Colon (tissue), 2 donors: ENCODE results near the gene CACNB1.
"Not testable (repeated sequence)": the region's sequence is repeated elsewhere in the genome, so short reads cannot be mapped to it uniquely, and the experiment has no call there.

Experiments used
- FAIRE-seq: peaks from 2 replicates; lab custom pipeline; 2012; peaks lifted over from hg19 to GRCh38; lab: Jason Lieb, UNC
- donor health status: control.
- donor health status: control.

The CACNB1 gene

DNA sequence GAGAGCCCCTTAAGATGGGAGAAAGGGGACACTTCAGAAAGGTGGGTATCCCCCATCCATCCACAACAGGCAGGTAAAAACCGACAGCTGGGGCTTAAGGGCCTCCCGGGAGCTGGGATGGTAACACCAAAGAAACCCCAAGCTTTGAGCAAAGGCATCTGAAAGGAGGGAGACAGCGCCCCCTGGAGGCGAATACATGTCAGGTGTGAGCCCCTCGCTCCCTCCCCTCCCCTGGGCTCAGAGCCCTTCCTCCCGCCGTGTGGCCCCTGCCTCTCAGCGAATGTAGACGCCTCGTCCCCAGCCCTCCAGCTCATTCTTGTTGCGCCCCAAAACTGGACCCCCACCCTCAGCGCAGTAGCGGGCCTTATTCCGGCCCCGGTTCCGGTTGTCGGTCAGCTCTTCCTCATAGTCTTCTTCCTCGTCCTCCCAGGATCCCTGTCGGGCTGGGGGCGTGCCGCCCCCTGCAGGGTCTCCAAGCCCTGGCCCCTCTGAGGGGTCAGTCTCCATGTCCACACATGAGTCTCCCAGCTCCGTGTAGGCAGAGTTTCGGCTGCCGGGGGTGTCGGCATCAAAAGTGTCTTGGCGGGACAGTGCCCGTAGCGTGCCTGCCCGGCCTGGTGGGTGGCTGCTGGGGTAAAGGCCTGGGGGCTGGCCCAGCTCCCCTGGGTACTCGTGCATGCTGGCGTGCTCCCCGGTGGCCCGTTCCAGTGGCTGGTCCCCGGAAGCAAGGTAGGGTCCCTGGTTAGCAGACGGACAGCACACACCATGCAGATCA is 22.4 kb downstream of the CACNB1 start:
- FAIRE-seq, result no peak

DNA sequence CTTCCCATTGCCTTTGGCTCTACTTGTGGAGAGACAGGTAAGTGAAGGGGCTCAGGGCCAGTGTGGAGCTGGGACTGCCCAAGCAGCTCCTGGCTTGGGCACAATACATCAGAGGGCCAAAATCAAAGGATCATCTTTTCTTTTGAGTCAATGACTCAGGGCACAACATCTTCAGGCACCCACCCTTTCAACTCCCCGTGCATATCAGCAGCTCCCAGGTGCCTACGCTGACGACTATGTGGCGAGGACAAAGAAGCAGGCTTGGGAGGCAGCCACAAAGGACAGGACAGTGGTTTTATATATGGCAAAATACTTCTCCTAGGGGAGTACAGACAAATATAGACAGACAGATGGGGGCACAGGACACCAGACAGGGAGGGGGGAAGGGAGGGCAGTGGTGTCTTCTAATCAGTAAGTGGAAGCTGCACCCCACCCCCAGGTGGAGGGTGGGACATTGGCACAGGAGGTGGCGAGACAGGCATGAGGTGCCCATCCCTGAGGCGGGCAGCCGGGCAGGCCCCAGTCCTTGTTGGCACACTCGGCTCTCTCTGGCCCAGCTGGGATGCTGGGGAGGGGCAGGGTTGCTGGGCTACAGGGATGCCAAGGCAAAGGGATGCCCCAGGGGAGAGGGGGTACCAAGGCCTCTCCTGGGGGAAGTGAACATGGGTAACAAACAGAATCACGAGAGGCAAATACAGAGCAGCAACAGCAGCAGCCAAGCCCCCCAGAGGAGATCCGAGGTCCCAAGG is 23.8 kb downstream of the CACNB1 start:
- FAIRE-seq, result no peak

DNA sequence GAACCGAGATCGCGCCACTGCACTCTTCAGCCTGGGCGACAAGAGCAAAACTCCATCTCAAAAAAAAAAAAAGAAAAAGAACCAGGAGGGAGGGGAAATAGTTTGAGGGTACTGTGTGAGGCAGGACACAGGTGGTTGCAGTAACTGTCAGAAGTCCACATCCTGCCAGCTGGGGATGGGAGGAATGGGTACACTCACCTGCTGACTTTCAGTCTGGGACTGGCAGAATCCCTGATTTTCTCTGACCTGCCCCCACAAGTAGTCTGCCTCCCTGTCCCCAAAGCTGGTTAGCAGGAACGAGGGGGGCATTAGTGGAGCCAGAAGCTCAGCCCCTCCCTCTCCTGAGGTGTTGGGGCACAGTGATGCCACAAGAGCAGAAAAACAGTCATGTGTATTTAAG is 24.4 kb downstream of the CACNB1 start:
- no peak for FAIRE-seq

DNA sequence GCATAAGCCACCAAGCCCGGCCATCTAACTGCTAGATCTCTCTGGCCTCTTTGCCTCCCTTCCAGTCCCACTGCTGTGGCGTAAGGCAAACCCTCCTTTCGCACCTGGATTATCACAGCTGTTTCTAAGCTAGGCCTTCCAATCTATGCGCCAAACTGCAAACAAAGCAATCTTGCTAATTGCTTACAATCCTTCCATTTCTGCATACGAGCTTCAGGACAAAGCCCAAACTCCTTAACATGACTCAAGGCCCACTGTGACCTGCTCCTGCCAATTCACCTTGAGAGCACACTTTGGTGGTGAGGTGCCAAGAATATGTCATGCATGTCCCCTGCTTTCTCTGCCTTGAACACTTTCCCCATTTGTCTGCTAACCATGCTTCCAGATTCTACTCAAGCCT is 25.5 kb downstream of the CACNB1 start:
- FAIRE-seq, result no peak

DNA sequence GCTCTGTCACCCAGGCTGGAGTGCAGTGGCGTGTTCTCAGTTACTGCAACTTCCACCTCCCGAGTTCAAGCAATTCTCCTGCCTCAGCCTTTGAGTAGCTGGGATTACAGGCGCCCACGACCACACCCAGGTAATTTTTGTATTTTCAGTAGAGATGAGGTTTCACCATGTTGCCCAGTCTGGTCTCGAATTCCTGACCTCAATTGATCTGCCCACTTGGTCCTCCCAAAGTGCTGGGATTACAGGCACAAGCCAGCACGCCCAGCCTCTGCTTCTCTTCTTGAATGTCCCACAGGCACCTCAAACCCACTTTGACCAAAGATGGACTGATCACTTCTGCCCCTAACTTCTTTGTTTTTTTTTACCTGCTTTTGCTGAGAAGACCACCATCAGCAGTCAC is 26.9 kb downstream of the CACNB1 start:
- no peak for FAIRE-seq

DNA sequence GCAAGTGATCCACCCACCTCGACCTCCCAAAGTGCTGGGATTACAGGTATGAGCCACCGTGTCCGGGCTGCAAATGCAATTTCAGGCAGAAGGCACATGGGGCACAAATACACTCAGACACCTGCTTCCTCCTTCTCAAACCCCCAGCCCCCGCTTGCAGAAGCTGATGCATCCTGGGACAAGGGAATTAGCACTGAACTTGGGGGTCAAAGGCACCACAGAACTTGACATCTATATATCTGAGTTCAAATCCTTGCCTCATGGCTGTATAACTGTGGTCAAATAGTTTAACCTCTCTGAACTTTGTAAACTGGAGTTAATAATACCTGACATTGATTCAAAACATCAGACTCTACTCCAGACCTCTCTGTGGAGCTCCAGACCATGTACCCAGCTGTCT is 27.4 kb downstream of the CACNB1 start:
- no peak for FAIRE-seq

DNA sequence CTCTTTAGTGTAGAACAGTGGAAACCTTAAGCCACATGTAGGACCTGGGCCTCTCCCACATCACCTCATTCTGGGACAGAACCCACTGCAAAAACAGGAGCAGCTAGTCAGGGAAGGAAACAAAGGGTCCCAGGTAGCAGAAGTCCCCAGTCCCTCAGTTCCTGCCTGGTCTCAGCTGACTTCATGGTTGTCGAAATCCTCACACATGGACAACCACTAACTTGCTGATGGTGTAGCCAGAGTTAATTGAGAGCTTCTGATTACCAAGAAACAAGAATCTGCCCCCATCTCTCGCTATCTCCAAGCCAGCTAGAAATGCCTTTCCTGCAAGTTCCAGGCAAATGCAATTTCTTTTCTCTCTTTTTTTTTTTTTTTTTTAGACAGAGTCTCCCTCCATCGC is 28.0 kb downstream of the CACNB1 start:
- FAIRE-seq, result no peak

DNA sequence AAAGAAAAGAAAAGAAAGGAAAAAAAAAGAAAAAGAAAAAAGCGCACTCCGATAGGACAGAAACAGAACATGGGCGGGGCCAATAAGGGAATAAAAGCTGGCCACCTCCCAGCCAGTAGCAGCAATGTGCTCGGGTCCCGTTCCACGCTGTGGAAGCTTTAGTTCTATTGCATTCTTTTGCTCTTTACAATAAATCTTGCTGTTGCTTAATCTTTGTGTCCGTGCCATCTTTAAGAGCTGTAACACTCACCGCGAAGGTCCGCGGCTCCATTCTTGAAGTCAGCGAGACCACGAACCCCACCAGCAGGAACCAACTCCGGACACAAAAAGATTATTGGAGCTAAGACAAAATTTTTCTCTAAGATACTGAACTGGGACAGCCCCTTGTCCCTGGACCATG is 28.4 kb downstream of the CACNB1 start:
- FAIRE-seq, result no peak

DNA sequence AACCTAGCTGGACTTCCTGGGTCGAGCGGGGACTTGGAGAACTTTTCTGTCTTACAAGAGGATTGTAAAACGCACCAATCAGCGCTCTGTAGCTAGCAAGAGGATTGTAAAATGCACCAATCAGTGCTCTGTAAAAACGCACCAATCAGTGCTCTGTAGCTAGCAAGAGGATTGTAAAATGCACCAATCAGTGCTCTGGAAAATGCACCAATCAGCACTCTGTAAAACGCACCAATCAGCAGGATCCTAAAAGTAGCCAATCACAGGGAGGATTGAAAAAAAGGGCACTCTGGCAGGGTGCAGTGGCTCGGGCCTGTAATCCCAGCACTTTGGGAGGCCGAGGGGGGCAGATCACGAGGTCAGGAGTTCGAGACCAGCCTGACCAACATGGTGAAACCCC is 29.0 kb downstream of the CACNB1 start:
- FAIRE-seq, result not testable (repeated sequence)

DNA sequence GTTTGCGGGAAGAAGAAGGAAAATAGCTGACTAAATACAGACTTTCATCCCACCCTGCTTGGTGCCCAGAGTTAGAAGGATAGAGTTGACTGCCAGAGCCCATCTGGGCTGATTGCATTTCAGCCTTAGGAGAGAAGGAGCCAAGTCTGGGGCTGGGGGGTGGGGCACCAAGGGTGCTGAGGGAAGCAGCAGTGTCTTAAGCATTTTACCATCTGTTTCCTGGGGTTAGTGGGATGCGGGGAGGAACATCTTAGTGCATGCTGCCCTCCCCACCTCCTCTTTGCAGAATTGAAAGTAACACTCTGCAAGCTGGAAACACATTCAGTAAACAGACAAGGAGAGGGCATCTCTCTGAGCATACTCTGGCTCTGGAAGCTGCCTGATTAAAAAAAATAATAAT is 30.0 kb downstream of the CACNB1 start:
- no peak for FAIRE-seq

DNA sequence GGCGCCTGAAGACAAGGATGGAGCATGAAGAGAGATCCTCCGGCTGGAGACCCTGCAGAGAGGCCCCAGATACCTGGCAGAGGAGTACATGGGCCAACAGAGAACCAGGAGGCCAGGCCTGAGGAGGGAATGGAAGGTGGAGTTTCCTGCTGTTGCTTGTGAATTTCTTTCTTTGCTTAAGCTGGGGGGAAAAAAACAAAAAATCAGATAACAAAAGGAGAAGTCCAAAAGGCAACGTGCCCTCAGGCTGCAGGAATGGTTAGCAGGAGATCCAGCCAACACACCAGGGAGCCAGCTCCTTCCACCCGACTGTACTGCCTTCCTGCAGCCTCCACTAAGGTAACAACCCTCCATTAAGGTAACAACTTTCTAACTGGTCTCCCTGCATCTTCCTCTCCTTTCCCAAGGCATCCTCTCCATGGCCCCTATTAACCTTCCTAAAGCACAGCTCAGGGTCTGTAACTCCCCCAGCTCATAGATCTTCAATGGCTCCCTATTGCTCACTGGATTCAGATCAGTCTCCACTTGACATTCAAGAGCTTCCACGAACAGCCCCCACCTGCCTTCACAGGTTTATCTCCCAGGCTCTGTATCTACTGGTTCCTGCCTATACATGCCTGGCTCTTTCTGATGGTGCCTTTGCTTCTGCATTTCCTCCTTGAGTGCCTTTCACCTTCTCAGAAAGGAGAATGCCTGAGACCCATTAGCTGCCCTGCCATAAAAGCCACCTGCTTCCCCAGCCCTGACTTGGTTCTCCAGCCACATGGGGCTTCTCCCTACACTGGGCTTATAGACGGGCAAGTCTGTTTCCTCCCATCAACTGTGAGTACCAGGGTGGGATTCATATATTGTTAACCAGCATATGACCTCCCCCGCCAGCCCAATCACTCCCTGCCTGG is 30.8 kb downstream of the CACNB1 start:
- FAIRE-seq, result no peak

DNA sequence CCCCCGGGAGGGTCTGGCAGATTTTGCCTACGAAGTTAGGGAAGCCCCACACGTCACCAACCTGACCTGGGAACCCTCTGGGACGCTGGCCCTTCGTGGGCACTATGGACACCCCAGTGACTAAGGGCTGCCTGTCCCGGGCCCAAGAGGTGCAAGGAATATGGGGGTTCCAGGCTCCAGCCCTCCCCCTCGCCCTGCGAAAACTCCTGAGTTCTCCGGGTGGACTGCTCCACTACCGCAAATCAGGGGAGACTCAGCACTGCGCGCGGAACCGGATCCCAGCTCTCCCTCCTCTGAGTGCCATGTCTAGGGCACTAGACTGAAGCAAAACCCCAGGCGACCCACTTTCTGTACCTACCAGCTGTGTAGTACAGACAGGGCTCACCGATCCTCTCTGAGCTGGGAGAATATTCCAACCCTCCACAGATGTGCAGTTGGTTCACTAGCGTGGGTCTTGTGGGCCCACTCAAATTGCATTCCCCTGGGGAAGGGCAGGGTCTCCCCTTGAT is 31.6 kb downstream of the CACNB1 start, which contains the start of gene ARL5C:
TSS of gene ARL5C (minus strand) at position 321 of the 509 bp plus-strand sequence. CDS start 401 bp downstream, outside the sequence.
- no peak for FAIRE-seq

DNA sequence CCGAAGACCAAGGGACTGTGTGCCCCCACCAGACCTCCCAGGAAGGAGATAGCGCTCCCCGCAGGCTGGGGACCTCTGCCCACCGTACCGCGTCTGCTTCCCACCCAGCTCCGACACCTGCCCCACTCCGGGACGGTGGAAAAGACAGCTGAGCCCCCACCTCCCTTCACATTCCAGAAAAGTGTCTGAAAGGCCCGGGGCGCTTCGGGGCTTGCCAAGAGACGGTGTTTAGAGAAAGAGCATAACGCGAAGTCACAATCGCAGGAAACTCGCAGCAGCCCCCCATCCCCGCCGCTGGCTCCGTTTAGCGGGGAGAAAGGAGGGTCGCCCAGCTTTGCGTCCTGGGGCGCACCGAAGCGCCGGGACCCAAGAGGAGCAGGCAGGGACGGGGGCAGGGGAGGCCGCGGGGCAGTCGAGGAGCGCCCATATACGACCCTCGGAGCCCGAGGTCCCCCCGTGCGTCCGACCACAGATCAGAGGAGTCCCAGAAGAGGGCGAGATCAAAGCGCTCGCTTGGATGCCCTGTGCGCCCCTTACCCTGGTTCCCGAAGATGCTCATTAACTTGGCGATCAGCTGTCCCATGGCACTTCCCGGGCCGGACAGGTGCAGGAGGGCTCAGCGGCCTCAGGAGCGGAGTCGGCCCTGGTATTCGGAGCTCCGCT is 32.2 kb downstream of the CACNB1 start:
- no peak for FAIRE-seq

DNA sequence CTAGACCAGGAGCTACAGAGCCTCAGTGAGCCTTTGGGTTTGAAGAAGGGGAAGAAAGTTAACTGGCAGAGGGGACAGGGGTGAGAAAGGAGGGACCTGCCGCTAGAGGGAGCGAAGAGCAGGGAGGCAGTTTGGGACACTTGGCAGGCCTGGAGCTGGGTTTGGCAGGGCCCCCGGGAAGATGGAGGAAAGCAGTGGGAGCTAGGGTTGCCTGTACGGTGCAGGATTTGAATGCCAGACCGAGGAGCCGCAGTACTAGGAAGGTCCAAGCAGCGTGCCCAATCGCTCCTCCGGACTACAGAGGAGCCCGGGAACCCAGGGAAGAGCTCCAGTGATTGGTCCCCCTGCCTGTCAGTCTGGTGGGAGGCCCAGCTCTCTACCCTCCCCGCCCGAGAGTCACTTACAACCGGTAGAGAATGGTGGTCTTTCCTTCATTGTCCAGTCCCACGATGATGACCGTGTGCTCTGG is 32.8 kb downstream of the CACNB1 start:
- no peak for FAIRE-seq

DNA sequence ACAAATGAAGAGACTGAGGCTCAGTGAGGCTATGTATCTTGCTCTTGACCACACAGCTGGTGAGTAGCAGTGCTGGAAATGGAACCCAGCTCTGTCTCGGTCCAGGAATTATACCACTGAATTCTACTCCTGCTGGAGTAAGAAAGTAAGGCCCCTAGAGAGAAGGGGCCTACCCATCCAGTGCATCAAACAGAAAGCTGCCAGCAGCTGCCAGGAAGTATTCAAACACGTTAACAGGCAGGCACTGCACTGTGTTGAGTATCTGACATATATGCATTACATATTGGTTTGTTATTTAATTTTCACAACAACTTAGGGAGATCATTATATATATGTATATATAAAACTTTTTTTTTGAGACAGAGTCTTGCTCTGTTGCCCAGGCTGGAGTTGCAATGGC is 35.5 kb downstream of the CACNB1 start:
- FAIRE-seq, result no peak

DNA sequence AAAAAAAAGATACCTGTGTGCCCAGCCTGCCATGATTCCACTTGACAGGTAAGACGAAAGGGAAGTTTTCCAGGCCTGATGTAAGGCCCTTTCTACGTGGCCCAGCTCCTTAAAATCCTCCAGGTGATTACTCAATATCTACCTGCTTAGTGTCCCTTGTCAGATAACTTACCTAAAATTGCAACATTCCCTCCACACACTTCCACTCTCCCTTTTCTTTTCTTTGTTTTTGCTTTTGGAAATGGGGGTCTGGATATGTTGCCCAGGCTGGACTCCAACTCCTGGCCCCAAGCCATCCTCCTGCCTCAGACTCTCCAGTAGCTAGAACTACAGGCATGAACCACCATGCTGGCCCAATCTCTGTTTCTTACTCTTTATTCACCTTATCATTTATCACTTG is 38.8 kb downstream of the CACNB1 start:
- FAIRE-seq, result no peak

DNA sequence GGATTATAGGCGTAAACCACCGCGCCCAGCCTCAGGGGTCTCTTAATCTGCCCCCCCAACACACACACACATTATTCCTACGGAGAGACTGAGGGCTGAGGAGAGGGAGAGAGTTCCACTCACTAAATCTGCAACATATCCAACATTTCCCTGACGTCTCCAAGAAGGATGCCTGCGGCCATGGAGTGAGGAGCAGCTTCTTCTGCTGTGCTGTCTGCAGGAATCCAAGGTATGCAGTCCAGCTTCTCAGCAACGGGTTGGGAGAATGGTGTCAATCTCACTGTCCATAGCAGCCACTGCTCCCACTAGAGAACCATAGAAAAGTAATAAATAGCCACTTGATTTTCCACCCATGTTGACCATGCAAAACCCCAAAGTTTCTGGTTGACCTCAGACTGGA is 41.0 kb downstream of the CACNB1 start:
- FAIRE-seq, result no peak

DNA sequence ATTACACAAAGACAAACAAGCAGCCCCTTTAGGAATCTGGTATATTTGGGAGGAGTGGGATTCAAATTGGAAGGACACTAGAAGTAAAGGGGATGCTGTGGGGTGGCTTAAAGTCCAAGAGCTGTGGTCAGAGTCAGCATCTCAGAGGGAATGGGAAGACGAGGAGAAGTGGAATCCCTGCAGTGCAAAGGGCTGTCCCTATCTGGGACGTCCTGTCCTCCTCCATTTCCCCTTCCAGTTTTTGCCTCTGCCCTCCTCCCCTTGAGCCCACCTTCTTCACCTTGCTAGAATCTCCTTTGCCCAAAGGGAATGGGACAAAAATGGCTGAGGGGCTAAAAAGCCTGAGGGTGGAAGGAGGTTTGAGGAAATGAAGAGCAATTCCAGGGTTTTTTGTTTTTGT is 41.8 kb downstream of the CACNB1 start:
- FAIRE-seq, result no peak

DNA sequence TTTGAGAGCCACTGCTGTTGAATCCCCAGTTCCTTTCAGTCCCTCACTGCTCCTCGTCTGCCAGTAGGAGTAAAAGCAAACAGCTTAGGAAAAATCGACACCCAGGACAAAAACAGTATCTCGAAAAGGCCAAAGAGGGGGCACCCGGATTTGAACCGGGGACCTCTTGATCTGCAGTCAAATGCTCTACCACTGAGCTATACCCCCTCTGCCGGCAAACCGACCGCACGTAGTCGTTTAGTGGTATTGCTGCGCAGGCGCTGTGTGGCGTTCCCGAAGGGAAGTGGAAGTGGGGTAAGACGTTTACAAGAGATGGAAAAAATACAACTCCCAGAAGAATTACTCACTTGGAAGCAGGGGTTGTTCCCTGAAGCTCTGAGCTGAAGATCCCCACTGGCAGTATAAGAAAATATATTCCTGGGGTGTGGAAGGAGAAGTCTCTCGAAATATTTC is 43.8 kb downstream of the CACNB1 start:
- no peak for FAIRE-seq

DNA sequence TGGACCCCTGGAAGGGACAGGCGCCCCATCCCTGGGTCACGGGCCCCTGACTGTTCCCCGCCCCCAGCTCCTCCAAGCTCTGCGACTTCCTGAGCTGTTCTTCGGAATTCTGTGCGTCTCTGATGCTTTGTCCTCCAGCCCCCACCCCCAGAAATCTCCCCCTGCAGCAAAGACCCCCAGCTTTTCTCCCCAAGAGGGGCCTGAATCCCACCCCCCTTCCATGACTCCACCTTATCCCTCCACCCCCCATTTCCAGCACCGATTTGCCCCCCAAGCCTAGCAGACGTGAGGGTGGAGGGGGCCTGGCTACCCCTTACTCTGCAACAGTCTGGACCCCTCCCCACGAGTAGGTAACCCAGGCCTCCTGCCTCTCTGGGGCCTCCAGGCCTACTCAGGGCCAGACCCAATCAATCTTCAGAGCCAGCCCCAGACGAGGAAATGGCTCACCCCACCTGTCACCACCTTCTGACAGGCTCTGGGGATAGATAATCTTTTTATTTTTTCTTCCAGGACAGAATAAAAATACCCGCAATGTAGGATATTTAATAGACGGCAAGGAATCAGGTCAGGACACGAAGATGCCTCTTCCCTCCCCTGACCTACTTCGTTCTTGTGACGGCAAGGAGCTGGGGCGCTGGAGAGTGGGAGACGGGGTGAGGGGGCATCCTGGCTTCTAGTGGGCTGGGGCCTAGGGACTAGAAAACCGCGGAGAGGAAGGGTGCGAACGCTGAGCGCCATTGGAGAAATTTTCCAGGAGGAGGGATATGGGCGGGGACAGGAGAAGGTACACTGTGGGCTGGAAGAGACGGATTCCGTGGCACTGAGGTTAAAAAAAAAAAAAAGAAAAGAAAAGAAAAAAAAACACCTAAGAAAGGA is 45.3 kb downstream of the CACNB1 start:
- FAIRE-seq, result no peak
